GM23248 (cell line): ENCODE data around the gene QSER1. TPM values are rescaled to one million over a fixed set of nuclear protein-coding genes. Genes with fewer than 3 reads are reported as not detected.

Experiments used
- DNase-seq: peaks from one replicate; pipeline ENCODE4 v3.0.0-alpha.2; 2015
- H2AFZ ChIP-seq: fragments of 200-600 bp; sonication (generic); 2 replicates; pipeline ENCODE4 v1.6.1; 2016; ENCODE audit warnings: antibody characterized with exemption
- H3F3A ChIP-seq: fragments of 200-600 bp; sonication (generic); 2 replicates; pipeline ENCODE4 v1.6.1; 2016; ENCODE audit warnings: mild to moderate bottlenecking, antibody characterized with exemption, mixed run types; ENCODE audit not compliant: insufficient read depth
- H3K27ac ChIP-seq: fragments of 200-600 bp; sonication (generic); 2 replicates; pipeline ENCODE4 v1.5.1; 2016; ENCODE audit warnings: mild to moderate bottlenecking
- H3K27me3 ChIP-seq: fragments of 200-600 bp; sonication (generic); replicated peaks from 2 replicates; pipeline ENCODE4 v1.6.1; 2016; ENCODE audit warnings: mild to moderate bottlenecking; ENCODE audit not compliant: insufficient read depth
- H3K36me3 ChIP-seq: fragments of 200-600 bp; sonication (generic); 2 replicates; pipeline ENCODE4 v1.6.1; 2016; ENCODE audit warnings: low read depth, mild to moderate bottlenecking
- H3K4me1 ChIP-seq: fragments of 200-600 bp; sonication (generic); 2 replicates; pipeline ENCODE4 v1.6.1; 2016; ENCODE audit warnings: mild to moderate bottlenecking; ENCODE audit not compliant: insufficient read depth
- H3K4me2 ChIP-seq: fragments of 200-600 bp; sonication (generic); one replicate; pipeline ENCODE4 v1.6.1; 2016; ENCODE audit warnings: mild to moderate bottlenecking; ENCODE audit not compliant: unreplicated experiment
- H3K4me3 ChIP-seq: fragments of 200-600 bp; sonication (generic); 2 replicates; pipeline ENCODE4 v1.5.1; 2016; ENCODE audit warnings: mild to moderate bottlenecking
- H3K79me2 ChIP-seq: fragments of 200-600 bp; sonication (generic); 2 replicates; pipeline ENCODE4 v1.6.1; 2016; ENCODE audit warnings: mild to moderate bottlenecking; ENCODE audit not compliant: insufficient read depth
- H3K9ac ChIP-seq: fragments of 200-600 bp; sonication (generic); 2 replicates; pipeline ENCODE4 v1.6.1; 2016; ENCODE audit warnings: mild to moderate bottlenecking
- H3K9me2 ChIP-seq: fragments of 200-600 bp; sonication (generic); 2 replicates; pipeline ENCODE4 v1.6.1; 2016; ENCODE audit warnings: mixed run types, mild to moderate bottlenecking, moderate library complexity; ENCODE audit not compliant: insufficient read depth
- H3K9me3 ChIP-seq: fragments of 200-600 bp; sonication (generic); one replicate; pipeline ENCODE4 v1.6.1; 2017; ENCODE audit warnings: low read depth
- H4K20me1 ChIP-seq: fragments of 200-600 bp; sonication (generic); 2 replicates; pipeline ENCODE4 v1.6.0; 2016; ENCODE audit not compliant: insufficient read depth
- EZH2 ChIP-seq: fragments of 200-600 bp; sonication (generic); IDR thresholded peaks from 2 replicates; pipeline ENCODE4 v1.6.1; 2018; ENCODE audit warnings: antibody characterized with exemption, mild to moderate bottlenecking; ENCODE audit not compliant: insufficient read depth, poor library complexity, severe bottlenecking
- EZH2phosphoT487 ChIP-seq: fragments of 200-600 bp; sonication (generic); IDR thresholded peaks from 2 replicates; pipeline ENCODE4 v1.6.1; 2018; ENCODE audit warnings: antibody characterized with exemption, moderate library complexity, mild to moderate bottlenecking, low read depth; ENCODE audit not compliant: insufficient read depth
- WGBS, 2 experiments: methylation state at CpG; one replicate each; pipeline ENCODE4 v1.1.6; 2015 to 2017; ENCODE audit warnings: low lambda C conversion rate in 2 of 2, low coverage in 1 of 2; ENCODE audit errors: missing lambda C conversion rate in 2 of 2; 5-methylcytosine and 5-hydroxymethylcytosine counted together
- in situ Hi-C: fragments of 300-500 bp; cut with MboI; formaldehyde crosslinking; loops from 2 replicates; pipeline ENCODE4 v1.15.0; 2020
- polyA plus RNA-seq: library from polyadenylated mRNA; unstranded; fragments of >200 nt; fragmentation: Nextera tagmentation; extraction: Ambion mirVana; gene quantifications from 2 replicates; pipeline ENCODE4 v1.2.1, GENCODE V29; 2016
- total RNA-seq: library from RNA; depleted of rRNA; stranded (reverse); fragments of >200 nt; shearing (Covaris generic); gene quantifications from 2 replicates; pipeline ENCODE4 v1.2.3, GENCODE V29; 2014

Gene QSER1
- total and polyA plus RNA-seq, 2 experiments from 2014 or later, result 4.9 to 16.5 TPM

DNA sequence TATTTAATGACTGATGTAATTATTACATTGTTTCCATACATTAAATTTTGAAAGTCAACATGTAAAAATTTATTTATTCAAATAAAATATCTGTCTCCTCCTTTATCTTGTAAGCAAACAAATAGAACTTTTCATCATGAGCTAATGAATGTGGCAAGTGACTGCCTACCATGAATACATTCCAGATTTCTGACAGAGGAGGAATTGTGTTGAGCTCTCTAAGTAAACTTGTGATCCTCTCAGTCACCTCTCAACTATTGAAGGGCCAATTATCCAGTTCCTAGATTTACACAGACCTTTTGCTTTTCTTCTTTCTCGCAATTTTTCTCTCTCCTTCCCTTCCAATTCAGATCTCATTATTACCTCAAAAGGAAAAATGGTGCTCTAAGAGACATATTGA is 41.4 kb upstream of the QSER1 start:
- Histone ChIP-seq H3K79me2 (no peaks in the 10 kb centered on the region), H3K9me2 (no peaks in the 10 kb centered on the region), H3K36me3 (no peaks in the 10 kb centered on the region), H2AFZ (no peak overlapping the region), H3F3A (no peaks in the 10 kb centered on the region), H3K27ac (no peak overlapping the region), H3K4me2 (no peak overlapping the region), H3K27me3 (peaks cover 12% of the 10 kb centered on the region; the same call in 1 of the 2 replicates), H3K4me3 (no peak overlapping the region), H3K4me1 (no peaks in the 10 kb centered on the region), H3K9me3 (no peaks in the 10 kb centered on the region), H4K20me1 (no peaks in the 10 kb centered on the region), H3K9ac (no peak overlapping the region)
- TF ChIP-seq EZH2 (no peak), EZH2phosphoT487 (no peak)
- 38 to 47% methylated on average over 1 of the region's 1 CpG for WGBS, 2 experiments
- DNase-seq, result no peak
- in situ Hi-C loops, result no loop called here

DNA sequence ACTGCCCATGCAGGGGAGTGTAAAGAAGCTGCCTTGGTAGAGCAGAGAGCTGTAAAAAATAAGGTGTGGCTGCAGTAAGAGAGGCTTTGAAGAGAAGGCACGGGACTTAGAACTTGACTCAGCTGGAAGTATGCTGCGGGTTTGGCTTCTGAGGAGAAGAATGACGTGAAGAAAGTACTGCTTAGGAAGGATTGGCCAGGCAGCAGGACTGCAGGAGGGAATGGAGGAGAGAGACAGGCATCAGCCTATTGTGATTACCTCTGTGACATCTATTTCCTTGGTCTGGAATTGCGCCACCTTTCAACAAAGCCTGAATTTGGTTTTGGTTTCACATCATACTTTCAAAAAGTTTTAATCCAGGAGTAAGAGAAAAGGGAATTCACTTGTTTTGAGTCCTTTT is 40.4 kb upstream of the QSER1 start:
- DNase-seq, result peak; percentile 75
- no peak for TF ChIP-seq EZH2
- no peak for TF ChIP-seq EZH2phosphoT487

DNA sequence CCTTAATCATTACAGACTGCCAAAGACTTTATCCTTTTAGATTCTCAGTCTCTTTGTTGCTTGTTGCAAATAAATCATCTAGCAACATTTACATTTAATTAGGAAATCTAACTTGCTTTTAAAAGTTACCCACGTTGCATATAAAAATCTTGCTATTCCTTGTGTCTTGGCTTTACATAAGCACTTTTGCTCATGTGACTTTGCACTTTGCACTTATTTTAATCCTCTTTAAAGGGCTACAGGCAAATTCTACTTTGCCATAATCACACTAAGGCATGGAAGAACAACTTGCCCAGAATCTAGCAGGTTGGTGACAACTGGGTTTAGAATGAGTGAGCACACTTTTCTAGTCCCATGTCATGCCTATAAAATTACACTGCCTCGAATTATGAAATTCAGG is 37.0 kb upstream of the QSER1 start:
- no peaks in the 10 kb centered on the region for H3K79me2 ChIP-seq
- DNase-seq, result no peak
- H3F3A ChIP-seq, result no peaks in the 10 kb centered on the region
- 11 to 15% methylated on average over 2 of the region's 2 CpGs for WGBS, 2 experiments
- H4K20me1 ChIP-seq, result no peaks in the 10 kb centered on the region
- H3K4me1 ChIP-seq, result no peaks in the 10 kb centered on the region
- H2AFZ ChIP-seq, result no peak overlapping the region
- no peaks in the 10 kb centered on the region for H3K9me2 ChIP-seq
- H3K9me3 ChIP-seq, result no peaks in the 10 kb centered on the region
- H3K27ac ChIP-seq, result no peak overlapping the region
- H3K27me3 ChIP-seq, result peaks cover 12% of the 10 kb centered on the region
- H3K4me3 ChIP-seq, result no peak overlapping the region
- TF ChIP-seq EZH2phosphoT487, result no peak
- no peak overlapping the region for H3K4me2 ChIP-seq
- H3K36me3 ChIP-seq, result no peaks in the 10 kb centered on the region
- in situ Hi-C loops, result no loop called here
- H3K9ac ChIP-seq, result no peak overlapping the region

More for the DNA sequence above, 40.4 kb upstream of the QSER1 start:
- in situ Hi-C loops, result no loop called here
- no peaks in the 10 kb centered on the region for H3K9me2 ChIP-seq
- no peak overlapping the region for H3K27ac ChIP-seq
- H3K9me3 ChIP-seq, result no peaks in the 10 kb centered on the region
- peaks cover 12% of the 10 kb centered on the region for H3K27me3 ChIP-seq
- no peak overlapping the region; the same call in 1 of the 2 replicates for H2AFZ ChIP-seq
- no peaks in the 10 kb centered on the region for H4K20me1 ChIP-seq
- no peaks in the 10 kb centered on the region for H3K79me2 ChIP-seq
- no peaks in the 10 kb centered on the region for H3K4me1 ChIP-seq
- no peak overlapping the region for H3K4me3 ChIP-seq
- no peaks in the 10 kb centered on the region for H3F3A ChIP-seq
- no peak overlapping the region for H3K9ac ChIP-seq
- H3K36me3 ChIP-seq, result no peaks in the 10 kb centered on the region
- WGBS, 2 experiments, result 49 to 50% methylated on average over 4 of the region's 4 CpGs
- H3K4me2 ChIP-seq, result no peak overlapping the region

DNA sequence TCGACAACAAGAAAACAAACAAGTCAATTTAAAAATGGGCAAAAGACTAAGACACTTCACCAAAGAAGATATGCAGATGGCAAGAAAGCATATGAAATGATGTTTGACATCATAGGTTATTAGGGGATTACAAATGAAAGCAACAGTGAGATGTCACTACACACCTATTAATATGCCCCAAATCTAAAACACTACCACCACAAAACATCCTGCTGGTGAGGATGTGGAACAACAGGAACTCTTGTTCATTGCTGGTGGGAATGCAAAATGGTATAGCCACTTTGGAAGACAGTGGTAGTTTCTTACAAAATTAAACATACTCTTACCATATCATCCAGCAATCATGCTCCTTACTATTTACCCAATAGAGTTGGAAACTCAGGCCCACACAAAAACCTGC is 33.9 kb upstream of the QSER1 start:
- no peak overlapping the region for H2AFZ ChIP-seq
- 21 to 35% methylated on average over 1 of the region's 1 CpG for WGBS, 2 experiments
- H3F3A ChIP-seq, result no peaks in the 10 kb centered on the region
- no peak overlapping the region for H3K9ac ChIP-seq
- H3K27ac ChIP-seq, result no peak overlapping the region
- H3K4me3 ChIP-seq, result no peak overlapping the region
- no peaks in the 10 kb centered on the region for H3K36me3 ChIP-seq
- no peaks in the 10 kb centered on the region for H4K20me1 ChIP-seq
- H3K4me2 ChIP-seq, result no peak overlapping the region
- no peaks in the 10 kb centered on the region for H3K4me1 ChIP-seq
- H3K79me2 ChIP-seq, result no peaks in the 10 kb centered on the region
- in situ Hi-C loops, result no loop called here
- H3K27me3 ChIP-seq, result peaks cover 21% of the 10 kb centered on the region
- DNase-seq, result no peak
- H3K9me3 ChIP-seq, result no peaks in the 10 kb centered on the region
- TF ChIP-seq EZH2phosphoT487, result no peak
- TF ChIP-seq EZH2, result no peak
- H3K9me2 ChIP-seq, result no peaks in the 10 kb centered on the region
